Uterine smooth muscle cell (primary cell): Measurements from ENCODE around the gene CELA2B. TPM values are rescaled to one million over a fixed set of nuclear protein-coding genes. Genes with fewer than 3 reads are reported as not detected.

Experiments
- total RNA-seq: library from RNA; depleted of rRNA; stranded (reverse); fragments of >200 nt; gene quantifications from 2 replicates; pipeline ENCODE4 v1.2.3, GENCODE V29; 2014

The CELA2B gene
- not detected in 2 replicates for total RNA-seq

GRCh38 chr1:15475752-15476314 lies at the start of gene CELA2B:
CELA2B (plus strand) TSS chr1:15476104; CDS start chr1:15476126, 22 bp downstream.

GRCh38 chr1:15456313-15456954 lies 19.5 kb upstream of the CELA2B start, which contains the start of gene CELA2A:
CELA2A (plus strand) TSS chr1:15456732; CDS start chr1:15456754, 22 bp downstream.

GRCh38 chr1:15524021-15524282 lies 48.0 kb downstream of the CELA2B start, which contains the start of gene CASP9:
CASP9 (minus strand) TSS chr1:15524215; CDS start chr1:15524200, 15 bp downstream.

DNA sequence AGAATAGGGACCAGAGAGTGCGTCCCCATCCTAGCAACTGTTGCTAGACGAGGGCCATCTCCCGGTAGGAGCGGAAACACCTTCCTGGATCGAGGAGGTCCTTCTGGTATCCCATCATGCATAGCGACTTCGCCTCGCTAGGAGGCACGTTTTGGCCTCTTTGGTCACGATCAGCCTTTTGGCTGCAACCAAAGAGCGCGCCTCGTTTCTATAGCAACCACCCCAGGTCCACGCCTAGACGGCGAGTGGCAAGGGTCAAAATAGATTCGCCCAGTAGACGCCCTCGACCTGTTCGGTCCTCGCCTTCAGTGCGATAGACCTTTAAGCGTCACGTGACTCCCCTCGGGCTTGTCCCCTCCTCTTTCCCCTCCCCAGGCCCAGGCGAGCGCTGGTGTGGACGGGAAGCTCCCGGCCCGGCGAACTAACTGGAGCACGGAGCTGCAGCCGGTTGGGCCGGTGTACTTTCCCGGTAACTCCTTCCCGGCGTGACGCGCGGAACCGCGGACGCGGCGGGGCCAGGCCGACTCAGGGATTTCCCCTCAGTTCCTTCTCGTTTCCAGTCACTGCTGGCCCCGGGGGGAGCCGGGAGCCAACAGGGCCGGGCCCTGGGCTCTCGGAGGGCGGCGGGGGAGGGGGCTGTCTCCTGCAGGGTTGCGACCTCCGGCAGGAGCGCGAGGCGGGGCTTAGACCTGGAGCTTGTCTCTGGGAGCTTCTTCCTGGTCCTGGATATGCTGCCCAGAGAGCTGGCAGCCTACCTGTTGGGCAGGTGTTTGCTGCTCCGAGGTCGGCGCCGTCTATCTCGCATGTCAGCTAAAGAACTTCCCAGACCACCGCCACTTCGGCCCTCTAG lies 50.8 kb downstream of the CELA2B start, which contains the start of gene DNAJC16:
TSS of gene DNAJC16 (plus strand) at position 359 of the 850 bp plus-strand sequence. CDS start 2,258 bp downstream, outside the sequence.

Other genes with a start within 250 kb of the CELA2B start
- gene FHAD1, start 228.9 kb upstream of the CELA2B start, total RNA-seq = 0.50 and 0.55 TPM in 2 replicates
- 36.0 and 49.6 TPM in 2 replicates for gene EFHD2, start 66.2 kb upstream of the CELA2B start, total RNA-seq
- not detected in 2 replicates for gene CTRC, start 37.7 kb upstream of the CELA2B start, total RNA-seq
- not detected in 2 replicates for gene CELA2A, start 19.4 kb upstream of the CELA2B start, total RNA-seq
- gene CASP9, start 48.1 kb downstream of the CELA2B start, total RNA-seq = 4.2 and 10.5 TPM in 2 replicates
- gene DNAJC16, start 50.7 kb downstream of the CELA2B start, total RNA-seq = 12.0 and 16.0 TPM in 2 replicates
- 1.1 and 1.8 TPM in 2 replicates for gene AGMAT, start 108.9 kb downstream of the CELA2B start, total RNA-seq
- gene DDI2, start 141.4 kb downstream of the CELA2B start, total RNA-seq = 14.1 and 14.4 TPM in 2 replicates
- 60.5 and 98.2 TPM in 2 replicates for gene PLEKHM2, start 208.2 kb downstream of the CELA2B start, total RNA-seq